Endometrial microvascular endothelial cells (primary cell): ENCODE data around the gene ZNF627. TPM values are rescaled to one million over a fixed set of nuclear protein-coding genes. Genes with fewer than 3 reads are reported as not detected.

Experiments used
- in situ Hi-C: cut with HindIII; loops from 2 replicates; pipeline ENCODE4 v1.10.0; 2017; ENCODE audit warnings: low sequenced_read_pairs, low pct_unique_long_range_greater_than_20kb; ENCODE audit errors: inconsistent ontology term
- total RNA-seq: library from RNA; depleted of rRNA; stranded (reverse); fragments of >200 nt; gene quantifications from one replicate; pipeline ENCODE4 v1.2.3, GENCODE V29; 2015; ENCODE audit errors: inconsistent ontology term

Gene ZNF627
- total RNA-seq, 1 donor from 2014 or later = 8.2 TPM

- in situ Hi-C loops = no loop called here
These were observed 65.9 kb downstream of the ZNF627 start for GRCh38 chr19:11663181-11663591.

Other genes starting within 250 kb of the ZNF627 start
- gene PLPPR2, start 242.1 kb upstream of the ZNF627 start, total RNA-seq = 17.7 TPM
- gene SWSAP1, start 222.8 kb upstream of the ZNF627 start, total RNA-seq = 1.9 TPM
- gene EPOR, start 213.2 kb upstream of the ZNF627 start, total RNA-seq = 6.4 TPM
- gene RGL3, start 178.2 kb upstream of the ZNF627 start, total RNA-seq = not detected
- gene ODAD3, start 162.4 kb upstream of the ZNF627 start, total RNA-seq = not detected
- 261 TPM for gene PRKCSH, start 161.8 kb upstream of the ZNF627 start, total RNA-seq
- 7.3 TPM for gene ELAVL3, start 116.4 kb upstream of the ZNF627 start, total RNA-seq
- 4.6 TPM for gene ZNF653, start 91.6 kb upstream of the ZNF627 start, total RNA-seq
- gene ECSIT, start 68.3 kb upstream of the ZNF627 start, total RNA-seq = 53.1 TPM
- 0.46 TPM for gene CNN1, start 58.6 kb upstream of the ZNF627 start, total RNA-seq
- 35.2 TPM for gene ELOF1, start 38.3 kb upstream of the ZNF627 start, total RNA-seq
- gene ACP5, start 19.8 kb upstream of the ZNF627 start, total RNA-seq = not detected
- 4.9 TPM for gene ZNF823, start 141.5 kb downstream of the ZNF627 start, total RNA-seq
- 1.3 TPM for gene ZNF441, start 169.5 kb downstream of the ZNF627 start, total RNA-seq
- 0.09 TPM for gene ZNF491, start 201.0 kb downstream of the ZNF627 start, total RNA-seq
- 4.2 TPM for gene ZNF440, start 216.8 kb downstream of the ZNF627 start, total RNA-seq